Measurements from ENCODE around the gene BCLAF1. TPM values are rescaled to one million over a fixed set of nuclear protein-coding genes. Genes with fewer than 3 reads are reported as not detected.

The BCLAF1 gene
- total RNA-seq, 4 donors from 2014 or later, result 131 to 355 (median 162) TPM

DNA sequence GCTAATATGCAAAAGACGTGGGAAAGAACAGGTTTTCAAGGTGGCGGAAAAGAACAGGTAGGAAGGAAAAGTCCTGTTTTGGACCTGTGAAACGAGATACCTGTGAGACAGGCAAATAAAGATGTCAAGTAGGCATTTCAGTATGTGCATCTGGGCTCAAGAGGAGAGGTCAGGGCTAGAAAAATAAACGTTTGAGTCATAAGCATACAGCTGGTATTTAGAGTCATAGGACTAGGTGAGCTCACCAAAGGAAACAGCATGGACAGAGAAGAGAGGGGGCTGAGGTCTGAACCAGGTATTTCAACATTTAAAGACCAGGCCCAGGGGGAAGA lies 54.4 kb downstream of the BCLAF1 start:
- Histone ChIP-seq H3K9me3 (no peaks in the 10 kb centered on the region), H3K27me3 (no peaks in the 10 kb centered on the region), H3K4me3 (no peak overlapping the region), H3K36me3 (no peaks in the 10 kb centered on the region), H3K27ac (no peak overlapping the region), H3K4me1 (no peaks in the 10 kb centered on the region)
- TF ChIP-seq EP300 (IDR thresholded peaks at IDR 0.05), result no peak
- TF ChIP-seq, protein P1, sequence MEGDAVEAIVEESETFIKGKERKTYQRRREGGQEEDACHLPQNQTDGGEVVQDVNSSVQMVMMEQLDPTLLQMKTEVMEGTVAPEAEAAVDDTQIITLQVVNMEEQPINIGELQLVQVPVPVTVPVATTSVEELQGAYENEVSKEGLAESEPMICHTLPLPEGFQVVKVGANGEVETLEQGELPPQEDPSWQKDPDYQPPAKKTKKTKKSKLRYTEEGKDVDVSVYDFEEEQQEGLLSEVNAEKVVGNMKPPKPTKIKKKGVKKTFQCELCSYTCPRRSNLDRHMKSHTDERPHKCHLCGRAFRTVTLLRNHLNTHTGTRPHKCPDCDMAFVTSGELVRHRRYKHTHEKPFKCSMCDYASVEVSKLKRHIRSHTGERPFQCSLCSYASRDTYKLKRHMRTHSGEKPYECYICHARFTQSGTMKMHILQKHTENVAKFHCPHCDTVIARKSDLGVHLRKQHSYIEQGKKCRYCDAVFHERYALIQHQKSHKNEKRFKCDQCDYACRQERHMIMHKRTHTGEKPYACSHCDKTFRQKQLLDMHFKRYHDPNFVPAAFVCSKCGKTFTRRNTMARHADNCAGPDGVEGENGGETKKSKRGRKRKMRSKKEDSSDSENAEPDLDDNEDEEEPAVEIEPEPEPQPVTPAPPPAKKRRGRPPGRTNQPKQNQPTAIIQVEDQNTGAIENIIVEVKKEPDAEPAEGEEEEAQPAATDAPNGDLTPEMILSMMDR (IDR thresholded peaks at IDR 0.05), result no peak
- no peak for TF ChIP-seq POLR2AphosphoS5 (IDR thresholded peaks at IDR 0.05)
- no peak for TF ChIP-seq POLR2A (IDR thresholded peaks at IDR 0.05)
- 88% methylated on average over 4 of the region's 4 CpGs for WGBS
- no peak for DNase-seq (ENCODE audit: low spot score in 2 of 2)

DNA sequence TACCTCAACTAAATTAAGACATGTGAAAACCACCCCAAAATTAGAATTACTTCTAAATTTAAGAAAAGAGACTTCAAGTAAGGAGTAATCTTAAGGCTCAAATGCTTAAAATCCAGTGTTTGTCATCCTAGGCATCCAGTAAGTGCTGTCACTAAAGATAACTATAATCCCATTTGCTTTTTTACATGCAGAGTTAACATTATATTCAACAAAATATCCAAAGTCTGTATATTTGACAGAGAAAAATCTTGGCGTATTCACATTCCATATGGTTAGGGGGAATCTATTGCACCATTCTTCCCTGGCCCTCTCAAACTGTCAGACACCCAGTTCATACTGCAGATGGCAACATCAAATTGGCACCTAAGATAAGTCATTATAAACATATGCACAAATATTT lies 56.9 kb downstream of the BCLAF1 start:
- TF ChIP-seq EP300 (IDR thresholded peaks at IDR 0.05) (no peak), POLR2AphosphoS5 (IDR thresholded peaks at IDR 0.05) (no peak), POLR2A (IDR thresholded peaks at IDR 0.05) (no peak)
- TF ChIP-seq, protein P1 (IDR thresholded peaks at IDR 0.05), result no peak
- 93% methylated on average over 1 of the region's 1 CpG for WGBS
- H3K27me3 ChIP-seq, result no peaks in the 10 kb centered on the region

DNA sequence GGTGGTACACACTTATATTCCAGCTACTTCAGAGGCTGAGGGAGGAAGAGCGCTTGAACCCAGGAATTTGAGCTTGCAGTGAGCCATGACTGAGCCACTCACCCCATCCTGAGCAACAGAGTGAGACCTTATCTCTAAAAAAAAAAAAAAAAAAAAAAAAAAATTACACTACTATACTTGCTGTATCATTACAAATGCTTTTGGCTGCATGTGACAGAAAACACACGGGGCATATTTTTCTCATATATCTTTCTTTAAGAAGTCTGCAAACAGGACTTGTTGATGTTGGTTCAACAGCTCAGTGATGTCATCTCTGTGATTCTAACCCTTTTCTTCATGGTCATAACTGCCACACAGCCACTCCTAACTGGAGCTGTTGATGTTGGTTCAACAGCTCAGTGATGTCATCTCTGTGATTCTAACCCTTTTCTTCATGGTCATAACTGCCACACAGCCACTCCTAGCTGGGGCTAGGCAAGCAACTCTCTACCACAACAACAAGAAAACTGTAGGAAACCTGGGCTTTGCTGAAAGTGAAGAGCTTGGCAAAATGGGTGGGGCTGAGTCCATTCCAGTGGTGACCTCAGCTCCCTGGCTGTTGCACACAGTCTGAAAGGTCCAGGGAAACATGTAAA lies 59.3 kb downstream of the BCLAF1 start:
- TF ChIP-seq, protein P1 (IDR thresholded peaks at IDR 0.05), result no peak
- TF ChIP-seq POLR2A (IDR thresholded peaks at IDR 0.05), result no peak
- no peak for TF ChIP-seq POLR2AphosphoS5 (IDR thresholded peaks at IDR 0.05)
- no peak for TF ChIP-seq EP300 (IDR thresholded peaks at IDR 0.05)
- Histone ChIP-seq H3K4me3 (no peak overlapping the region), H3K27ac (no peak overlapping the region), H3K4me1 (peaks cover 10% of the 10 kb centered on the region), H3K36me3 (no peaks in the 10 kb centered on the region), H3K27me3 (no peaks in the 10 kb centered on the region), H3K9me3 (no peaks in the 10 kb centered on the region)
- 93% methylated on average over 2 of the region's 2 CpGs for WGBS
- DNase-seq (ENCODE audit: low spot score in 2 of 2), result no peak

More for the DNA sequence above, 56.9 kb downstream of the BCLAF1 start:
- no peak for DNase-seq (ENCODE audit: low spot score in 2 of 2)
- Histone ChIP-seq H3K27ac (no peak overlapping the region), H3K4me3 (no peak overlapping the region), H3K9me3 (no peaks in the 10 kb centered on the region), H3K36me3 (no peaks in the 10 kb centered on the region), H3K4me1 (no peaks in the 10 kb centered on the region)

DNA sequence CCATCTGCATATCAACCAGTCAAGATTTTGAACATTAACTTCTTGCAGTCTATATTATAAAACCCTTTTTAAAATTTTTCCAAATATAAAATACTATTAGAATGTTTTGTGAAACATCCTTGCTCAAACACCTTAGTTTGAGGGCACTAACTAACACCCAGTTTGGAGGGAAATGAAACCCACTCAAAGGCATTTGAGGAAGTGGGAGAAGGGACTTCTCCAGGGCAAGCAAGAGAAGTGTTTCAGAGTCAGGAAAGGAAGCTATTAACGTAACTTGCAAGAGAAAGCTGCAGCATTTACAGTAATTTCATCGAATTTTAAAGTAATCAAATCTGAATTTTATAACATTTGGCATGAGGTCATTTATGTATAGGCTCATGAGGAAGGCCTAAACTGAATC lies 60.8 kb downstream of the BCLAF1 start:
- WGBS, result 83% methylated on average over 2 of the region's 2 CpGs
- no peak for DNase-seq (ENCODE audit: low spot score in 2 of 2)
- Histone ChIP-seq H3K9me3 (no peaks in the 10 kb centered on the region), H3K4me1 (peaks cover 10% of the 10 kb centered on the region), H3K36me3 (no peaks in the 10 kb centered on the region), H3K27me3 (no peaks in the 10 kb centered on the region), H3K27ac (no peak overlapping the region), H3K4me3 (no peak overlapping the region)
- TF ChIP-seq POLR2A (IDR thresholded peaks at IDR 0.05), result no peak
- TF ChIP-seq, protein P1 (IDR thresholded peaks at IDR 0.05), result no peak
- TF ChIP-seq EP300 (IDR thresholded peaks at IDR 0.05), result no peak
- no peak for TF ChIP-seq POLR2AphosphoS5 (IDR thresholded peaks at IDR 0.05)

DNA sequence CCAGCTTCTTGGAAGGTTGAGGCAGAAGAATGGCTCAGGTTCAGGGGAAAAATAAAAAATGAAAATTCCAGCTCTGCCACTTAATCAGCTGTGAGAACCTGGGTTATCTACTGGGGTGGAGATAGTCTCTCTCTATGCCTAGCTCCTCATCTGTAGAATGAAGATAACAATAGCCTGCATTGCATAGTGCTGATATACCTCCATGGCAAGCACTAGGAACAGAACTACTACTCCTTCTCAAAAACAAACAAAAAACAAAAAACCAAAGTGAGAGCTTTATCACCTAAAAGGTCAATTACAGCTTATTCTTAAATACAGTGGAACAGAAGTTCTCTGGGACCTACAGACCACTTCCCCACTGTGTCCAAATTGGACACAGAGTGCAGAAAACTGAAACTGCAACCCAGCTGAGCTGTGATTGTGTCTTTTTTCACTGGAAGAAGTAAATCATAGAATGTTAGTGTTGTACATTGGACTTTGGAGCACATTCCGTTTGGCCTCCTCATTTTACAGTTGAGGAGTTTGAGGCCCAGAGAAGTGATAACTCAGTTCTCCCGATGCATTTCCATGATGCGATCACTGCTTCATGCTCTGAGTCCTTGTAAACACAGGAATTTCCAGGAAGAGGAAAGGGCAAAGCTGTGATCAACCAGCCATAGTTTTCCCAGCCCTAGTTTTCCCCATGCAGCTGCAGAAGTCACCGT lies 62.8 kb downstream of the BCLAF1 start:
- H3K9me3 ChIP-seq, result no peaks in the 10 kb centered on the region
- no peaks in the 10 kb centered on the region for H3K36me3 ChIP-seq
- H3K4me3 ChIP-seq, result peak overlapping the region; percentile 21
- TF ChIP-seq EP300 (IDR thresholded peaks at IDR 0.05) (no peak), POLR2AphosphoS5 (IDR thresholded peaks at IDR 0.05) (no peak), POLR2A (IDR thresholded peaks at IDR 0.05) (no peak)
- TF ChIP-seq, protein P1 (IDR thresholded peaks at IDR 0.05), result no peak
- H3K4me1 ChIP-seq, result peaks cover 10% of the 10 kb centered on the region
- no peaks in the 10 kb centered on the region for H3K27me3 ChIP-seq
- no peak for DNase-seq (ENCODE audit: low spot score in 2 of 2)
- 87% methylated on average over 4 of the region's 4 CpGs for WGBS
- no peak overlapping the region for H3K27ac ChIP-seq
